GM12873 (cell line): ENCODE data around the gene SIRT5.

Experiments used
- CTCF ChIP-seq: IDR thresholded peaks from 2 replicates; pipeline ENCODE4 v1.5.1; 2012; ENCODE audit warnings: low read depth, mild to moderate bottlenecking, moderate library complexity, low read length, control low read depth; ENCODE audit not compliant: insufficient read depth; ENCODE audit errors: missing control alignments

Gene SIRT5

GRCh38 chr6:13528777-13529343, 45.5 kb upstream of the SIRT5 start:
- TF ChIP-seq CTCF = no peak

- TF ChIP-seq CTCF = no peak
These were observed 42.4 kb upstream of the SIRT5 start for GRCh38 chr6:13531956-13532355.

- no peak for TF ChIP-seq CTCF
These were observed 39.9 kb upstream of the SIRT5 start for GRCh38 chr6:13534536-13534935.

GRCh38 chr6:13535306-13535705, 39.1 kb upstream of the SIRT5 start:
- TF ChIP-seq CTCF = no peak

- no peak for TF ChIP-seq CTCF
These were observed 37.4 kb upstream of the SIRT5 start for GRCh38 chr6:13536796-13537526.

- no peak for TF ChIP-seq CTCF
These were observed 36.9 kb upstream of the SIRT5 start for GRCh38 chr6:13537527-13537897.

- TF ChIP-seq CTCF = peak; percentile 43
These were observed 36.3 kb upstream of the SIRT5 start for GRCh38 chr6:13538084-13538483.

- no peak for TF ChIP-seq CTCF
These were observed 35.8 kb upstream of the SIRT5 start for GRCh38 chr6:13538600-13538999.
